Measurements from ENCODE around the gene AKAP10.
A peak's percentile ranks its signal among the peaks of the same experiment; 100 is the strongest.

The AKAP10 gene

GRCh38 chr17:19991252-19991885, 13.7 kb upstream of the AKAP10 start:
- TF ChIP-seq YY1 (IDR thresholded peaks at IDR 0.05; ENCODE audit: insufficient read depth, insufficient read length) = no peak
- no peak for TF ChIP-seq ZNF274 (IDR thresholded peaks at IDR 0.05; ENCODE audit: low read depth, low read length)
- no peak for TF ChIP-seq SUZ12 (IDR thresholded peaks at IDR 0.05; ENCODE audit: extremely low read depth, insufficient read depth, insufficient read length)
- Histone ChIP-seq H3K4me3 (ENCODE audit: insufficient read length, low read depth) (no peak overlapping the region), H3K27me3 (ENCODE audit: insufficient read depth, insufficient read length) (no peaks in the 10 kb centered on the region)

GRCh38 chr17:19987897-19988296, 10.3 kb upstream of the AKAP10 start:
- H3K9ac ChIP-seq (ENCODE audit: insufficient read length, low read depth) = no peak overlapping the region
- DNase-seq (ENCODE audit: low read depth, low spot score) = no peak
- no peaks in the 10 kb centered on the region for H3K36me3 ChIP-seq (ENCODE audit: insufficient read depth, insufficient read length, low read length)
- no peak overlapping the region for H3K4me3 ChIP-seq (ENCODE audit: insufficient read length, low read depth)
- H3K27me3 ChIP-seq (ENCODE audit: insufficient read depth, insufficient read length) = no peaks in the 10 kb centered on the region
- no peaks in the 10 kb centered on the region for H3K4me1 ChIP-seq (ENCODE audit: insufficient read depth, insufficient read length)
- no peak for TF ChIP-seq YY1 (IDR thresholded peaks at IDR 0.05; ENCODE audit: insufficient read depth, insufficient read length)
- no peak for TF ChIP-seq SUZ12 (IDR thresholded peaks at IDR 0.05; ENCODE audit: extremely low read depth, insufficient read depth, insufficient read length)
- no peak for TF ChIP-seq ZNF274 (IDR thresholded peaks at IDR 0.05; ENCODE audit: low read depth, low read length)
- no peaks in the 10 kb centered on the region for H3K9me3 ChIP-seq (ENCODE audit: insufficient read depth, low read length)

More at GRCh38 chr17:19991252-19991885, 13.7 kb upstream of the AKAP10 start:
- Histone ChIP-seq H3K9me3 (ENCODE audit: insufficient read depth, low read length) (no peaks in the 10 kb centered on the region), H3K36me3 (ENCODE audit: insufficient read depth, insufficient read length, low read length) (no peaks in the 10 kb centered on the region), H3K9ac (ENCODE audit: insufficient read length, low read depth) (no peak overlapping the region), H3K4me1 (ENCODE audit: insufficient read depth, insufficient read length) (no peaks in the 10 kb centered on the region)
- DNase-seq (ENCODE audit: low read depth, low spot score) = no peak

GRCh38 chr17:19986941-19987861, 9.6 kb upstream of the AKAP10 start:
- no peak for DNase-seq (ENCODE audit: low read depth, low spot score)
- no peak for TF ChIP-seq YY1 (IDR thresholded peaks at IDR 0.05; ENCODE audit: insufficient read depth, insufficient read length)
- TF ChIP-seq ZNF274 (IDR thresholded peaks at IDR 0.05; ENCODE audit: low read depth, low read length) = no peak
- no peak for TF ChIP-seq SUZ12 (IDR thresholded peaks at IDR 0.05; ENCODE audit: extremely low read depth, insufficient read depth, insufficient read length)
- Histone ChIP-seq H3K9ac (ENCODE audit: insufficient read length, low read depth) (no peak overlapping the region), H3K27me3 (ENCODE audit: insufficient read depth, insufficient read length) (no peaks in the 10 kb centered on the region), H3K36me3 (ENCODE audit: insufficient read depth, insufficient read length, low read length) (no peaks in the 10 kb centered on the region), H3K4me3 (ENCODE audit: insufficient read length, low read depth) (no peak overlapping the region), H3K4me1 (ENCODE audit: insufficient read depth, insufficient read length) (no peaks in the 10 kb centered on the region), H3K9me3 (ENCODE audit: insufficient read depth, low read length) (no peaks in the 10 kb centered on the region)

GRCh38 chr17:19979917-19980770, 2.5 kb upstream of the AKAP10 start:
- no peak overlapping the region for H3K9ac ChIP-seq (ENCODE audit: insufficient read length, low read depth)
- peaks cover 11% of the 10 kb centered on the region for H3K36me3 ChIP-seq (ENCODE audit: insufficient read depth, insufficient read length, low read length)
- H3K4me3 ChIP-seq (ENCODE audit: insufficient read length, low read depth) = no peak overlapping the region
- H3K27me3 ChIP-seq (ENCODE audit: insufficient read depth, insufficient read length) = no peaks in the 10 kb centered on the region
- H3K9me3 ChIP-seq (ENCODE audit: insufficient read depth, low read length) = peaks cover 16% of the 10 kb centered on the region; the same call in 1 of the 2 replicates
- TF ChIP-seq ZNF274 (IDR thresholded peaks at IDR 0.05; ENCODE audit: low read depth, low read length) (no peak), SUZ12 (IDR thresholded peaks at IDR 0.05; ENCODE audit: extremely low read depth, insufficient read depth, insufficient read length) (no peak), YY1 (IDR thresholded peaks at IDR 0.05; ENCODE audit: insufficient read depth, insufficient read length) (no peak)
- no peaks in the 10 kb centered on the region for H3K4me1 ChIP-seq (ENCODE audit: insufficient read depth, insufficient read length)
- DNase-seq (ENCODE audit: low read depth, low spot score) = no peak

GRCh38 chr17:19978805-19979211, 1.2 kb upstream of the AKAP10 start:
- no peaks in the 10 kb centered on the region for H3K27me3 ChIP-seq (ENCODE audit: insufficient read depth, insufficient read length)
- no peak overlapping the region for H3K4me3 ChIP-seq (ENCODE audit: insufficient read length, low read depth)
- no peak for DNase-seq (ENCODE audit: low read depth, low spot score)
- H3K9me3 ChIP-seq (ENCODE audit: insufficient read depth, low read length) = peaks cover 16% of the 10 kb centered on the region; the same call in 1 of the 2 replicates
- peaks cover 14% of the 10 kb centered on the region for H3K36me3 ChIP-seq (ENCODE audit: insufficient read depth, insufficient read length, low read length)
- H3K9ac ChIP-seq (ENCODE audit: insufficient read length, low read depth) = no peak overlapping the region
- H3K4me1 ChIP-seq (ENCODE audit: insufficient read depth, insufficient read length) = no peaks in the 10 kb centered on the region
- TF ChIP-seq YY1 (IDR thresholded peaks at IDR 0.05; ENCODE audit: insufficient read depth, insufficient read length) (no peak), SUZ12 (IDR thresholded peaks at IDR 0.05; ENCODE audit: extremely low read depth, insufficient read depth, insufficient read length) (no peak), ZNF274 (IDR thresholded peaks at IDR 0.05; ENCODE audit: low read depth, low read length) (no peak)

- no peaks in the 10 kb centered on the region for H3K27me3 ChIP-seq (ENCODE audit: insufficient read depth, insufficient read length)
- DNase-seq (ENCODE audit: low read depth, low spot score) = no peak
- H3K4me3 ChIP-seq (ENCODE audit: insufficient read length, low read depth) = peak overlapping the region; percentile 87
- peak overlapping the region; percentile 96 for H3K9ac ChIP-seq (ENCODE audit: insufficient read length, low read depth)
- no peaks in the 10 kb centered on the region for H3K4me1 ChIP-seq (ENCODE audit: insufficient read depth, insufficient read length)
- TF ChIP-seq SUZ12 (IDR thresholded peaks at IDR 0.05; ENCODE audit: extremely low read depth, insufficient read depth, insufficient read length) (no peak), YY1 (IDR thresholded peaks at IDR 0.05; ENCODE audit: insufficient read depth, insufficient read length) (no peak), ZNF274 (IDR thresholded peaks at IDR 0.05; ENCODE audit: low read depth, low read length) (no peak)
- peaks cover 16% of the 10 kb centered on the region; the same call in 1 of the 2 replicates for H3K9me3 ChIP-seq (ENCODE audit: insufficient read depth, low read length)
- peaks cover 18% of the 10 kb centered on the region for H3K36me3 ChIP-seq (ENCODE audit: insufficient read depth, insufficient read length, low read length)
Observed at GRCh38 chr17:19978209-19978802, 678 bp upstream of the AKAP10 start.
